K562 (cell line): ENCODE data around the gene MYH11. TPM values are rescaled to one million over a fixed set of nuclear protein-coding genes. Genes with fewer than 3 reads are reported as not detected.

Experiments
- ATAC-seq: fragments of 200-7000 bp; cut with Tn5 transposase; 3 replicates; pipeline ENCODE4 v1.9.1; 2020; ENCODE audit warnings: moderate library complexity
- BruUV-seq: library from RNA; stranded (reverse); fragments of 400-500 nt; replicated peaks from 2 replicates; lab custom pipeline; 2021; lab: Mats Ljungman, UMichigan
- CTCF ChIA-PET: fragments of 300-600 bp; formaldehyde crosslinking; extraction: SDS; loops from one replicate; lab custom pipeline; 2021; ENCODE audit warnings: low intra/inter-chr PET ratio; lab: Yijun Ruan, JAX
- POLR2A ChIA-PET: fragments of 300-600, 350-650 bp; sonication (Branson Sonifier 250); formaldehyde crosslinking; extraction: SDS; loops from one replicate; lab custom pipeline; 2021; ENCODE audit warnings: antibody characterized with exemption, inconsistent platforms; lab: Yijun Ruan, JAX
- DNase-seq, 4 experiments: peaks; one replicate each; pipeline versions ENCODE4 v3.0.0 to v3.0.0-alpha.2; 2011 to 2018; ENCODE audit warnings: low spot score in 3 of 4, mixed read lengths in 3 of 4; ENCODE audit errors: extremely low read depth in 1 of 4
- FAIRE-seq: peaks from 2 replicates; lab custom pipeline; 2011; peaks lifted over from hg19 to GRCh38; lab: Jason Lieb, UNC
- H2AFZ ChIP-seq: 2 replicates; pipeline ENCODE4 v1.6.0; 2011; ENCODE audit warnings: low read depth, low read length, control low read depth, inconsistent platforms
- H3K27ac ChIP-seq: fragments of 200-600 bp; 3 replicates; pipeline ENCODE4 v1.8.0; 2011; ENCODE audit warnings: low read depth, mild to moderate bottlenecking, control low read depth, inconsistent platforms, low read length, moderate library complexity, mixed read lengths; ENCODE audit errors: extremely low read depth
- H3K27me3 ChIP-seq, 2 experiments: fragments of 300-600 bp in 1 of 2; 2 replicates in 1 of 2; 3 replicates in 1 of 2; pipeline versions ENCODE4 v1.6.0 to v1.8.0; 2011; ENCODE audit warnings: inconsistent platforms in 2 of 2, low read length in 2 of 2, mild to moderate bottlenecking in 1 of 2, mixed read lengths in 1 of 2, moderate library complexity in 1 of 2; ENCODE audit not compliant: control insufficient read depth in 2 of 2, insufficient read depth in 2 of 2
- H3K36me3 ChIP-seq: fragments of 300-600 bp; 3 replicates; pipeline ENCODE4 v1.8.0; 2011; ENCODE audit warnings: mild to moderate bottlenecking, low read length, inconsistent platforms; ENCODE audit not compliant: control insufficient read depth, insufficient read depth
- H3K4me1 ChIP-seq, 2 experiments: fragments of 200-600 bp in 1 of 2; replicated peaks in 1 of 2; 2 replicates in 1 of 2; 3 replicates in 1 of 2; pipeline versions ENCODE4 v1.5.1 to v1.8.0; 2011; ENCODE audit warnings: inconsistent platforms in 2 of 2, low read length in 2 of 2, mild to moderate bottlenecking in 1 of 2, mixed read lengths in 1 of 2, moderate library complexity in 1 of 2; ENCODE audit not compliant: control insufficient read depth in 2 of 2, insufficient read depth in 2 of 2
- H3K4me2 ChIP-seq: 2 replicates; pipeline ENCODE4 v1.6.1; 2011; ENCODE audit warnings: low read length, control low read depth, inconsistent platforms, mixed read lengths; ENCODE audit not compliant: insufficient read depth
- H3K4me3 ChIP-seq: fragments of 200-600 bp; sonication (generic), shearing (Covaris generic); 2 replicates; pipeline ENCODE4 v1.5.1; 2016; ENCODE audit warnings: control low read depth, inconsistent platforms
- H3K79me2 ChIP-seq: fragments of 200-600 bp; 3 replicates; pipeline ENCODE4 v1.8.0; 2011; ENCODE audit warnings: low read length, inconsistent platforms; ENCODE audit not compliant: control insufficient read depth, insufficient read depth
- H3K9ac ChIP-seq, 2 experiments: 2 replicates each; pipeline versions ENCODE4 v1.6.0 to v1.6.1; 2011; ENCODE audit warnings: low read depth in 2 of 2, low read length in 2 of 2, control low read depth in 1 of 2, inconsistent platforms in 1 of 2, mild to moderate bottlenecking in 1 of 2, mixed read lengths in 1 of 2; ENCODE audit not compliant: insufficient read depth in 1 of 2
- H3K9me1 ChIP-seq: one replicate; pipeline ENCODE4 v1.6.0; 2011; ENCODE audit warnings: inconsistent platforms, mild to moderate bottlenecking, low read length, moderate library complexity; ENCODE audit not compliant: control insufficient read depth, insufficient read depth
- H3K9me3 ChIP-seq: replicated peaks from 2 replicates; pipeline ENCODE4 v1.5.1; 2011; ENCODE audit warnings: low read depth, low read length, inconsistent platforms; ENCODE audit not compliant: control insufficient read depth, insufficient read depth
- H4K20me1 ChIP-seq: replicated peaks from 2 replicates; pipeline ENCODE4 v1.6.1; 2011; ENCODE audit warnings: low read length, inconsistent platforms, mixed read lengths; ENCODE audit not compliant: control insufficient read depth, insufficient read depth
- ATF7 ChIP-seq: fragments of 450-650 bp; IDR thresholded peaks from 2 replicates; pipeline ENCODE4 v1.7.1; 2014; ENCODE audit warnings: mild to moderate bottlenecking, moderate library complexity
- CHD2 ChIP-seq: IDR thresholded peaks from 2 replicates; pipeline ENCODE4 v1.6.1; 2011; ENCODE audit warnings: low read depth, low read length
- CXXC5 ChIP-seq: fragments of 250-450 bp; sonication (Bioruptor Pico); IDR thresholded peaks from 2 replicates; pipeline ENCODE4 v1.8.0; 2022; ENCODE audit warnings: inconsistent platforms, mild to moderate bottlenecking, moderate library complexity
- FOXP1 ChIP-seq: sonication (generic); formaldehyde crosslinking; IDR thresholded peaks from 2 replicates; pipeline ENCODE4 v1.8.0; 2022; ENCODE audit warnings: mild to moderate bottlenecking, missing genetic modification reagents
- JUND ChIP-seq, 2 experiments: IDR thresholded peaks; 2 replicates in 1 of 2; 3 replicates in 1 of 2; pipeline ENCODE4 v1.6.1; 2011; ENCODE audit warnings: borderline replicate concordance in 2 of 2, low read depth in 2 of 2, low read length in 2 of 2, improper control_type of control experiment in 1 of 2, missing biosample characterization in 1 of 2, missing genetic modification characterization in 1 of 2, missing genetic modification reagents in 1 of 2
- SOX6 ChIP-seq: fragments of 450-650 bp; IDR thresholded peaks from 2 replicates; pipeline ENCODE4 v1.6.1; 2014; ENCODE audit warnings: mild to moderate bottlenecking
- STAT5B ChIP-seq: fragments of 250-450 bp; sonication (Bioruptor Pico); IDR thresholded peaks from 2 replicates; pipeline ENCODE4 v1.8.0; 2021; ENCODE audit warnings: mild to moderate bottlenecking, inconsistent platforms
- WGBS: fragments of 100-300 bp; shearing (Covaris generic); methylation state at CpG from one replicate; pipeline ENCODE4 v1.1.6; 2016; ENCODE audit warnings: low coverage, mixed read lengths; ENCODE audit not compliant: insufficient coverage; ENCODE audit errors: missing lambda C conversion rate; 5-methylcytosine and 5-hydroxymethylcytosine counted together
- in situ Hi-C: fragments of 300-500 bp; cut with MboI; formaldehyde crosslinking; loops from 4 replicates; pipeline ENCODE4 v1.15.0; 2018; ENCODE audit warnings: inconsistent platforms, mixed read lengths
- intact Hi-C: fragments of 100-400 bp; cut with micrococcal nuclease; formaldehyde crosslinking; loops from 2 replicates; pipeline ENCODE4 v1.14.2; 2022
- polyA plus RNA-seq, 8 experiments: library from polyadenylated mRNA; depleted of rRNA in 4 of 8; stranded (reverse) in 5 of 8; unstranded in 3 of 8; fragments of >200 nt; fragmentation: Nextera tagmentation in 2 of 8; fragmentation: Illumina TruSeq in 1 of 8; extraction: Ambion mirVana in 2 of 8; extraction: Trizol in 1 of 8; gene quantifications; 2 replicates each; pipeline versions ENCODE4 v1.2.1 to v1.2.3, GENCODE V29; 2011 to 2014; ENCODE audit warnings: inconsistent platforms in 1 of 8, missing spikeins in 1 of 8
- total RNA-seq, 7 experiments: library from RNA; depleted of rRNA in 6 of 7; stranded (reverse); fragments of >200 nt in 6 of 7; fragmentation: Illumina TruSeq in 2 of 7; extraction: Trizol in 2 of 7; gene quantifications; 2 replicates each; pipeline versions ENCODE4 v1.2.1 to v1.2.3, GENCODE V29; 2011 to 2021; ENCODE audit warnings: low replicate concordance in 1 of 7
- TF ChIP-seq, protein P1 (sequence below): fragments of 450-650 bp; IDR thresholded peaks from 2 replicates; pipeline ENCODE4 v1.6.1; 2016
- TF ChIP-seq, protein P2 (sequence below): sonication (generic); formaldehyde crosslinking; IDR thresholded peaks from 2 replicates; pipeline ENCODE4 v1.8.1; 2023; ENCODE audit warnings: mild to moderate bottlenecking, missing genetic modification reagents
- TF ChIP-seq, protein P3 (sequence below), 2 experiments: fragments of 450-650 bp in 1 of 2; sonication (generic) in 1 of 2; formaldehyde crosslinking in 1 of 2; IDR thresholded peaks in 1 of 2; conservative IDR thresholded peaks in 1 of 2; 2 replicates each; pipeline versions ENCODE4 v1.6.1 to v1.8.1; 2016 to 2023; ENCODE audit warnings: mild to moderate bottlenecking in 2 of 2, moderate library complexity in 2 of 2, inconsistent platforms in 1 of 2, missing genetic modification reagents in 1 of 2
- TF ChIP-seq, protein P4 (sequence below), 2 experiments: IDR thresholded peaks in 1 of 2; conservative IDR thresholded peaks in 1 of 2; 2 replicates each; pipeline ENCODE4 v1.6.1; 2016; ENCODE audit warnings: low read depth in 2 of 2, mild to moderate bottlenecking in 1 of 2, missing compliant biosample characterization in 1 of 2, missing genetic modification characterization in 1 of 2, moderate library complexity in 1 of 2

MYH11 gene
- total and polyA plus RNA-seq, 9 of the 15 experiments (the other 6 are each of a cell fraction or from before 2014, with no cell fraction given): 0.05 to 0.47 (median 0.08) TPM; not detected in 5

DNA sequence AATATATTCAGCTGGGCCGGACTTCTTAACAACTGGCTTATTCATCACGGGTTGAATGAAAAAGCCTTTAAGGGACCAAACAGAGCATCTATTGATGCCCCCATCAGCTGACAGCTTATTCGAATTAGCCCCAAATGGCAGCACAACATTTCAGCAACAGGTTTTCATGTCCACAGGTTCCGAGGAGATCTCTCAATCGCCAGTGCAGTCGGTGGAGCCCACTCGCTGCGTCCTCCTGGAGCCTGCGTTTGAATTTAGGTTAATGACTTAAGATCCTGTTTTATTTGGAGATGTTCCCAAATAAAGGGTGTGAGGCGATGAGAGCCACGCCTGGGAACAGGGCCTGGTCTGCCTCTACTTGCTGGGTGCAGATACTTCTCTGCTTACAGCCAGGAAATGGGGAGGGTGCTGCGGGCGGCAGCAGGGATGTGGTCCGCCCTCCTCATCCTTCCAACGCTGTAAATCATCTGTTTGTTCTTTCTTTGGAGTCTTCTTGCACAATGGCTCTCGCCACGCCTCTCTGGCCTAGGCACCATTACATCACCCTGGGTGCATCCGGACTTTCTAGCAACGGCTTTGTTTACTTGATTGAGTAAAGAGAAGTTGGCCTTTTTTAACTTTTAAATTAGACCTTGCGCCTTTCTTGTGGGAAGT is 184.2 kb downstream of the MYH11 start:
- no peak overlapping the region for H3K4me3 ChIP-seq
- H3K36me3 ChIP-seq: peaks cover 52% of the 10 kb centered on the region; the same call in 2 of the 3 replicates
- DNase-seq (peak in 1 of 4 experiments; percentile 21), FAIRE-seq (no peak), ATAC-seq (peak; percentile 63)
- no TSS peak for BruUV-seq
- no peaks in the 10 kb centered on the region for H4K20me1 ChIP-seq
- H3K27me3 ChIP-seq: no peaks in the 10 kb centered on the region
- ChIA-PET CTCF (no interaction called here), POLR2A (interaction anchor here (1.0 to 3.5 kb wide), 2 partner anchors 8 to 10 kb away, joined by 3 to 13 read pairs; no protein-coding TSS in a partner anchor)
- 76% methylated on average over 18 of the region's 20 CpGs for WGBS
- no peaks in the 10 kb centered on the region for H3K79me2 ChIP-seq
- no peaks in the 10 kb centered on the region for H3K9me1 ChIP-seq
- intact Hi-C loops (no loop called here), in situ Hi-C loops (no loop called here)
- no peak overlapping the region for H3K9ac ChIP-seq
- H3K9me3 ChIP-seq: no peaks in the 10 kb centered on the region
- H3K4me2 ChIP-seq: no peak overlapping the region
- H3K4me1 ChIP-seq: no peaks in the 10 kb centered on the region
- H2AFZ ChIP-seq: no peak overlapping the region
- H3K27ac ChIP-seq: no peak overlapping the region
- TF ChIP-seq CHD2 (no peak), FOXP1 (CRISPR knock-in tag) (no peak), JUND (IDR thresholded peaks at IDR 0.05; ENCODE audit: borderline replicate concordance, low read depth, low read length) (peak; percentile 39; the same call in 1 of the 2 replicates), JUND (tag; IDR thresholded peaks at IDR 0.05; ENCODE audit: borderline replicate concordance, low read depth, low read length) (no peak; the same call in 2 of the 3 replicates), SOX6 (peak; percentile 38; the same call in 1 of the 2 replicates), STAT5B (no peak), ATF7 (peak; percentile 44; the same call in 1 of the 2 replicates), CXXC5 (CRISPR knock-in tag) (0 out of 2 replicates have a peak, but pooled peaks have one; percentile 22)
- TF ChIP-seq, protein P1, sequence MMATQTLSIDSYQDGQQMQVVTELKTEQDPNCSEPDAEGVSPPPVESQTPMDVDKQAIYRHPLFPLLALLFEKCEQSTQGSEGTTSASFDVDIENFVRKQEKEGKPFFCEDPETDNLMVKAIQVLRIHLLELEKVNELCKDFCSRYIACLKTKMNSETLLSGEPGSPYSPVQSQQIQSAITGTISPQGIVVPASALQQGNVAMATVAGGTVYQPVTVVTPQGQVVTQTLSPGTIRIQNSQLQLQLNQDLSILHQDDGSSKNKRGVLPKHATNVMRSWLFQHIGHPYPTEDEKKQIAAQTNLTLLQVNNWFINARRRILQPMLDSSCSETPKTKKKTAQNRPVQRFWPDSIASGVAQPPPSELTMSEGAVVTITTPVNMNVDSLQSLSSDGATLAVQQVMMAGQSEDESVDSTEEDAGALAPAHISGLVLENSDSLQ: peak; percentile 73
- TF ChIP-seq, protein P2, sequence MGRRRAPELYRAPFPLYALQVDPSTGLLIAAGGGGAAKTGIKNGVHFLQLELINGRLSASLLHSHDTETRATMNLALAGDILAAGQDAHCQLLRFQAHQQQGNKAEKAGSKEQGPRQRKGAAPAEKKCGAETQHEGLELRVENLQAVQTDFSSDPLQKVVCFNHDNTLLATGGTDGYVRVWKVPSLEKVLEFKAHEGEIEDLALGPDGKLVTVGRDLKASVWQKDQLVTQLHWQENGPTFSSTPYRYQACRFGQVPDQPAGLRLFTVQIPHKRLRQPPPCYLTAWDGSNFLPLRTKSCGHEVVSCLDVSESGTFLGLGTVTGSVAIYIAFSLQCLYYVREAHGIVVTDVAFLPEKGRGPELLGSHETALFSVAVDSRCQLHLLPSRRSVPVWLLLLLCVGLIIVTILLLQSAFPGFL (CRISPR knock-in tag): no peak
- TF ChIP-seq, protein P3, sequence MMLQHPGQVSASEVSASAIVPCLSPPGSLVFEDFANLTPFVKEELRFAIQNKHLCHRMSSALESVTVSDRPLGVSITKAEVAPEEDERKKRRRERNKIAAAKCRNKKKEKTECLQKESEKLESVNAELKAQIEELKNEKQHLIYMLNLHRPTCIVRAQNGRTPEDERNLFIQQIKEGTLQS (IDR thresholded peaks at IDR 0.05): peak; percentile 58; the same call in 1 of the 2 replicates
- TF ChIP-seq, protein P3 (CRISPR knock-in tag; conservative IDR thresholded peaks at IDR 0.05): no peak
- TF ChIP-seq, protein P4, sequence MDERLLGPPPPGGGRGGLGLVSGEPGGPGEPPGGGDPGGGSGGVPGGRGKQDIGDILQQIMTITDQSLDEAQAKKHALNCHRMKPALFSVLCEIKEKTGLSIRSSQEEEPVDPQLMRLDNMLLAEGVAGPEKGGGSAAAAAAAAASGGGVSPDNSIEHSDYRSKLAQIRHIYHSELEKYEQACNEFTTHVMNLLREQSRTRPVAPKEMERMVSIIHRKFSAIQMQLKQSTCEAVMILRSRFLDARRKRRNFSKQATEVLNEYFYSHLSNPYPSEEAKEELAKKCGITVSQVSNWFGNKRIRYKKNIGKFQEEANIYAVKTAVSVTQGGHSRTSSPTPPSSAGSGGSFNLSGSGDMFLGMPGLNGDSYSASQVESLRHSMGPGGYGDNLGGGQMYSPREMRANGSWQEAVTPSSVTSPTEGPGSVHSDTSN (CRISPR knock-in tag; IDR thresholded peaks at IDR 0.05; ENCODE audit: low read depth): no peak
- TF ChIP-seq, protein P4 (tag; conservative IDR thresholded peaks at IDR 0.05; ENCODE audit: low read depth): peak; percentile 91
